ENCODE measurements around the gene IPO9. TPM values are rescaled to one million over a fixed set of nuclear protein-coding genes. Genes with fewer than 3 reads are reported as not detected.

IPO9 gene
- total RNA-seq, 2 donors from 2014 or later, result 10.7 to 15.6 TPM

DNA sequence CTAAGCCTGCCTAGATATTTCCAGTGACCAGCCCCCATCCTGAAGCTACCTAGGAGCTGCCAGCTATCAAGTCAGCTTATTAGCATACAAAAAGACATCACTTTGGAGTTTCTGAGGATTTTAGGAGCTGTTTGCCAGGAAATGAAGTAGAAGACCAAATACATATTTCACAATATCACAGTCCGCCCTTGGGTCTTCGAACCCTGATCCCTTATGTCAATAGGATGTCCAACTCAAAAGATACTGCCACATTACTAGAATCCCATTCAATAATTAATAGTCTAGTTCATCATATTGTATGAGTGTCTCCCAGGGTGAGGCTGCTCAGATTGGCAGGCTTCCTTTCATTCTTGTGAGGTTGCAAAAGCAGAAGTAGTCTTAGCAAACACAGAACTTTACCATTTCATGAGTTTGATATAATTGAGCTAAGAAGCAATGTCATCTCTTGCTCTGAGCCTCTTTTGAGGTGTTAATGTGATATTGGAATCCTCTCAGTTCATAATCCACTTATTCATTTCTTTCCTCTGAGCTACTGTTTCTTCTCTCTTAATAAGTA, 13.6 kb downstream of the IPO9 start:
- Histone ChIP-seq H3K9me3 (no peaks in the 10 kb centered on the region), H3K27me3 (no peaks in the 10 kb centered on the region), H3K4me3 (no peak overlapping the region), H3K4me1 (no peaks in the 10 kb centered on the region), H3K36me3 (no peaks in the 10 kb centered on the region), H3K27ac (no peak overlapping the region)
- no peak for TF ChIP-seq CTCF (IDR thresholded peaks at IDR 0.05)
- no peak for DNase-seq (ENCODE audit: low spot score)

DNA sequence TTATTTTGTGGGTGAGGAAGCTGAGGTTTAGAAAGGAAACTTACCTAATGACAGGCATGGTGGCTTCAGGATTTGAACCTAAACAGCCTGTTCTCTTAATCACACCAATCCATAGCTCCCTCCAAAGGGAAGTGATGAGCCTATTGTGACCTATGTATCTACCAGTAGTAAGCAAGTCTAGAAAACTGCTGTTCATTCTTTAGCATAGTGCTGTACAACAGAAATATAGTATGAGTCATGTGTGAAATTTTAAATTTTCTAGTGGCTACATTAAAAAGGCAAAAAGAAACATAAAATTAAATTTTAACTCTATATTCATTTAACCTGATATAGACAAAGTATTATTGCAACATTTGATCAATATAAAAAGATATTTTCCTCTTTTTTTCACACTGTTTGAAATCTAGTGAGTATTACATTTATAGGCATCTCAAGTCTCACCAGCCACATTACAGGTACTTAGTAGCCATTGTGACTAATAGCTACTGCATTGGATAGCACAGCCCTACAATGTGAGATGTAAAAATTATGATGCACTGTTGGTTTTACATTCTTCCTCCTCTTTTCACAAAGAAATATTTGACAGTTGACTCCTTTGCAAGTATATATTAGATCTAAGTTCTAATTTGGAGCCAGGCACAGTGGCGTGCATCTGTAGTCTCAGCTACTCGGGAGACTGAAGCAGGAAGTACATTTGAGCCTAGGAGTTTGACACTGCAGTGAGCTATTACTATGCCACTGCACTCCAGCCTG, 16.6 kb downstream of the IPO9 start:
- H3K27me3 ChIP-seq, result no peaks in the 10 kb centered on the region
- no peaks in the 10 kb centered on the region for H3K9me3 ChIP-seq
- no peak overlapping the region for H3K27ac ChIP-seq
- no peak for TF ChIP-seq CTCF (IDR thresholded peaks at IDR 0.05)
- peaks cover 0 to 12% of the 10 kb centered on the region in 2 donors for H3K4me1 ChIP-seq
- H3K36me3 ChIP-seq, result peaks cover 6% of the 10 kb centered on the region
- no peak overlapping the region for H3K4me3 ChIP-seq
- no peak for DNase-seq (ENCODE audit: low spot score)

DNA sequence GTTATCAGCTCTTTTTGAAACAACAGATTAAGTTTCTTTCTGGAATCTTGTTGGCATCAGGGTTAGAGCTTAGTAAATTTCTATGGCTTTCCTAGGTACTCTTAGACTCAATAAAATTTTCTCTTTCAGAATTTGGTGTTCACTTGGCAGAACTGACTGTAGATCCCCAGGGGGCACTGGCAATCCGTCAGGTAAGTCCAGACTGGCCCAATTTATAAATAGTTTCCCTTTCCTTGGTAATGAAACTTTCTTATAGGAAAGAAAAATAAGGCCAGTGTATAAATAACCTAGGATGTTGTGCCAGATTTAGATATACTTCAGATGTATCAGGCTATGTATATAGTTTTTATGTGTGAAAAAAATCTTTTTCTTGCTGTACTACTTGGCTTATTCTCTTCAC, 18.2 kb downstream of the IPO9 start:
- no peak overlapping the region for H3K27ac ChIP-seq

GRCh38 chr1:201848230-201848629, 19.3 kb downstream of the IPO9 start:
- H3K27ac ChIP-seq, result no peak overlapping the region
- H3K27me3 ChIP-seq, result no peaks in the 10 kb centered on the region
- peaks cover 0 to 18% of the 10 kb centered on the region in 2 donors for H3K4me1 ChIP-seq
- no peaks in the 10 kb centered on the region for H3K9me3 ChIP-seq
- H3K4me3 ChIP-seq, result no peak overlapping the region
- peaks cover 31% of the 10 kb centered on the region for H3K36me3 ChIP-seq
- no peak for TF ChIP-seq CTCF (IDR thresholded peaks at IDR 0.05)
- no peak for DNase-seq (ENCODE audit: low spot score)

More for the DNA sequence above, 18.2 kb downstream of the IPO9 start:
- no peak overlapping the region for H3K4me3 ChIP-seq
- DNase-seq (ENCODE audit: low spot score), result no peak
- H3K4me1 ChIP-seq, result peaks cover 0 to 18% of the 10 kb centered on the region in 2 donors
- H3K36me3 ChIP-seq, result peaks cover 21% of the 10 kb centered on the region
- no peaks in the 10 kb centered on the region for H3K9me3 ChIP-seq
- H3K27me3 ChIP-seq, result no peaks in the 10 kb centered on the region
- TF ChIP-seq CTCF (IDR thresholded peaks at IDR 0.05), result no peak

DNA sequence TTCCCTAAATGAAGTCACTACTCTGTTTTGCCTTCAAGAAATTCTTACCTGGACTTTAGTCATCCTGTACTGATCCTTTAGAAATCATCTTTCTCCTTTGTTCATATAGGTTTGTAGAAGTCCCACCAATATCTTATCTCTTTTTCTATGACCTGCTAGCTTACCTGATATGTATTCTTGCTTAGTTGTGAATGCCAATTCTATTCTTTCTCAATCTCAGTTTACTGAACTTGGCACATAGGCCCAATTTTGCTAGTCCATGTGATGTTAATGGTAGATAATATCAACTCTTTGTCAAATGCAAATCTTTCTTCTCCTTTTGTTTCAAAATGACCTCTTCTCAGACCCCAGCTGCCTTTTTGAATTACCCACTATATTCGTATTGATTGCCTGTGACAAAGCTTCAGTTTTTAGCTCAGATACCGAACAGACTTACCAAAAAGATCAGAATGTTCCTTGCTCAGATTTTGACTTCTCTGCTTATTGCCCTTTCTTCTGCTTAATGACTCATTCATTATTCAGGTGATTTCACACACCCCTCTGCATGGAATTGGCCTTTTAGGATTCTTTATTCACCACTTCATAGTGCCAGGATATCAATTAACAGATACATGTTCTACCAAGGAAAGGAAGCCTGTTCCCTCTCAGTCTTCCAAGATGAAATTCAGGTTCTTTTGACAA, 20.6 kb downstream of the IPO9 start:
- no peak for TF ChIP-seq CTCF (IDR thresholded peaks at IDR 0.05)
- H3K36me3 ChIP-seq, result peaks cover 44% of the 10 kb centered on the region

More for the DNA sequence above, 20.6 kb downstream of the IPO9 start:
- Histone ChIP-seq H3K27me3 (no peaks in the 10 kb centered on the region), H3K9me3 (no peaks in the 10 kb centered on the region), H3K4me3 (no peak overlapping the region), H3K4me1 (peaks cover 0 to 18% of the 10 kb centered on the region in 2 donors), H3K27ac (peak overlapping the region; percentile 4 to 57)
- DNase-seq (ENCODE audit: low spot score), result no peak
